Measurements from ENCODE around the gene ZFAND6.
A peak's percentile ranks its signal among the peaks of the same experiment; 100 is the strongest.
"Not testable (repeated sequence)": the region's sequence is repeated elsewhere in the genome, so short reads cannot be mapped to it uniquely, and the experiment has no call there.

The ZFAND6 gene

GRCh38 chr15:80058851-80059785 lies at the start of gene ZFAND6:
TSS of gene ZFAND6 (plus strand) at chr15:80059676. CDS start at chr15:80120345, 60,669 bp downstream.
- peak; percentile 95 for DNase-seq

GRCh38 chr15:80010131-80010673 lies 49.3 kb upstream of the ZFAND6 start:
- DNase-seq: no peak

GRCh38 chr15:80011041-80011523 lies 48.4 kb upstream of the ZFAND6 start:
- not testable (repeated sequence) for DNase-seq

- no peak for DNase-seq
Observed at GRCh38 chr15:80011596-80011995, 47.9 kb upstream of the ZFAND6 start.

GRCh38 chr15:80012060-80012726 lies 47.3 kb upstream of the ZFAND6 start:
- no peak for DNase-seq

- not testable (repeated sequence) for DNase-seq
Observed at GRCh38 chr15:80014186-80014585, 45.3 kb upstream of the ZFAND6 start.

GRCh38 chr15:80015156-80015555 lies 44.3 kb upstream of the ZFAND6 start:
- DNase-seq: no peak

GRCh38 chr15:80016506-80016905 lies 43.0 kb upstream of the ZFAND6 start:
- DNase-seq: not testable (repeated sequence)

- DNase-seq: not testable (repeated sequence)
Observed at GRCh38 chr15:80017139-80017538, 42.3 kb upstream of the ZFAND6 start.

- DNase-seq: no peak
Observed at GRCh38 chr15:80019168-80019745, 40.2 kb upstream of the ZFAND6 start.

GRCh38 chr15:80020149-80020548 lies 39.3 kb upstream of the ZFAND6 start:
- not testable (repeated sequence) for DNase-seq

GRCh38 chr15:80020731-80021130 lies 38.7 kb upstream of the ZFAND6 start:
- DNase-seq: no peak

- no peak for DNase-seq
Observed at GRCh38 chr15:80026310-80026709, 33.2 kb upstream of the ZFAND6 start.

GRCh38 chr15:80026754-80027153 lies 32.7 kb upstream of the ZFAND6 start:
- DNase-seq: no peak

GRCh38 chr15:80028937-80029336 lies 30.5 kb upstream of the ZFAND6 start:
- no peak for DNase-seq

GRCh38 chr15:80031841-80032240 lies 27.6 kb upstream of the ZFAND6 start:
- DNase-seq: no peak

GRCh38 chr15:80034629-80035028 lies 24.8 kb upstream of the ZFAND6 start:
- no peak for DNase-seq

- DNase-seq: no peak
Observed at GRCh38 chr15:80036071-80036470, 23.4 kb upstream of the ZFAND6 start.

- no peak for DNase-seq
Observed at GRCh38 chr15:80041494-80042253, 17.8 kb upstream of the ZFAND6 start.

- no peak for DNase-seq
Observed at GRCh38 chr15:80042568-80042967, 16.9 kb upstream of the ZFAND6 start.

GRCh38 chr15:80045219-80045618 lies 14.3 kb upstream of the ZFAND6 start:
- DNase-seq: not testable (repeated sequence)

GRCh38 chr15:80049046-80049445 lies 10.4 kb upstream of the ZFAND6 start:
- DNase-seq: no peak
